ENCODE results near the gene CYTH3.

Gene CYTH3

GRCh38 chr7:6290319-6290741, 17.9 kb upstream of the CYTH3 start:
- no peaks in the 10 kb centered on the region for H3K27me3 ChIP-seq (ENCODE audit: control insufficient read depth, insufficient read depth, low read length)
- no peak for TF ChIP-seq CTCF (IDR thresholded peaks at IDR 0.05)
- H2AFZ ChIP-seq = no peak overlapping the region
- no peaks in the 10 kb centered on the region for H3K79me2 ChIP-seq
- no peaks in the 10 kb centered on the region for H3K4me1 ChIP-seq
- no peaks in the 10 kb centered on the region for H3K9me3 ChIP-seq (ENCODE audit: control insufficient read depth, low read length)
- H3K4me3 ChIP-seq (ENCODE audit: low read depth, low read length) = no peak overlapping the region
- no peak overlapping the region for H3K4me2 ChIP-seq (ENCODE audit: low read length)
- no peak overlapping the region for H3K27ac ChIP-seq
- no peaks in the 10 kb centered on the region for H3K36me3 ChIP-seq (ENCODE audit: control insufficient read depth, insufficient read depth, low read length)
- H3K9ac ChIP-seq = no peak overlapping the region

GRCh38 chr7:6288270-6288860, 15.9 kb upstream of the CYTH3 start:
- Histone ChIP-seq H3K27ac (no peak overlapping the region), H3K79me2 (no peaks in the 10 kb centered on the region), H3K4me1 (no peaks in the 10 kb centered on the region), H3K36me3 (ENCODE audit: control insufficient read depth, insufficient read depth, low read length) (no peaks in the 10 kb centered on the region), H3K9me3 (ENCODE audit: control insufficient read depth, low read length) (no peaks in the 10 kb centered on the region), H3K27me3 (ENCODE audit: control insufficient read depth, insufficient read depth, low read length) (no peaks in the 10 kb centered on the region), H2AFZ (no peak overlapping the region), H3K9ac (no peak overlapping the region), H3K4me2 (ENCODE audit: low read length) (no peak overlapping the region), H3K4me3 (ENCODE audit: low read depth, low read length) (no peak overlapping the region)
- no peak for TF ChIP-seq CTCF (IDR thresholded peaks at IDR 0.05)

GRCh38 chr7:6286486-6286885, 14.1 kb upstream of the CYTH3 start:
- Histone ChIP-seq H3K36me3 (ENCODE audit: control insufficient read depth, insufficient read depth, low read length) (no peaks in the 10 kb centered on the region), H3K27ac (no peak overlapping the region), H3K4me3 (ENCODE audit: low read depth, low read length) (no peak overlapping the region), H3K79me2 (no peaks in the 10 kb centered on the region), H3K9me3 (ENCODE audit: control insufficient read depth, low read length) (no peaks in the 10 kb centered on the region), H3K4me2 (ENCODE audit: low read length) (no peak overlapping the region), H3K9ac (no peak overlapping the region), H2AFZ (no peak overlapping the region), H3K27me3 (ENCODE audit: control insufficient read depth, insufficient read depth, low read length) (no peaks in the 10 kb centered on the region), H3K4me1 (no peaks in the 10 kb centered on the region)
- TF ChIP-seq CTCF (IDR thresholded peaks at IDR 0.05) = no peak

GRCh38 chr7:6284461-6285360, 12.3 kb upstream of the CYTH3 start:
- Histone ChIP-seq H3K79me2 (no peaks in the 10 kb centered on the region), H3K4me3 (ENCODE audit: low read depth, low read length) (no peak overlapping the region), H3K27ac (no peak overlapping the region), H3K4me1 (peaks cover 2% of the 10 kb centered on the region), H3K27me3 (ENCODE audit: control insufficient read depth, insufficient read depth, low read length) (no peaks in the 10 kb centered on the region), H3K9ac (no peak overlapping the region), H3K9me3 (ENCODE audit: control insufficient read depth, low read length) (no peaks in the 10 kb centered on the region), H3K36me3 (ENCODE audit: control insufficient read depth, insufficient read depth, low read length) (no peaks in the 10 kb centered on the region), H2AFZ (no peak overlapping the region), H3K4me2 (ENCODE audit: low read length) (no peak overlapping the region)
- TF ChIP-seq CTCF (IDR thresholded peaks at IDR 0.05) = no peak
